ENCODE data around the gene NPPB. TPM values are rescaled to one million over a fixed set of nuclear protein-coding genes. Genes with fewer than 3 reads are reported as not detected.

NPPB gene
- total and polyA plus RNA-seq, 2 of the 8 experiments (the other 6 are each of a cell fraction or from before 2014, with no cell fraction given): 0.36 to 0.91 TPM

DNA sequence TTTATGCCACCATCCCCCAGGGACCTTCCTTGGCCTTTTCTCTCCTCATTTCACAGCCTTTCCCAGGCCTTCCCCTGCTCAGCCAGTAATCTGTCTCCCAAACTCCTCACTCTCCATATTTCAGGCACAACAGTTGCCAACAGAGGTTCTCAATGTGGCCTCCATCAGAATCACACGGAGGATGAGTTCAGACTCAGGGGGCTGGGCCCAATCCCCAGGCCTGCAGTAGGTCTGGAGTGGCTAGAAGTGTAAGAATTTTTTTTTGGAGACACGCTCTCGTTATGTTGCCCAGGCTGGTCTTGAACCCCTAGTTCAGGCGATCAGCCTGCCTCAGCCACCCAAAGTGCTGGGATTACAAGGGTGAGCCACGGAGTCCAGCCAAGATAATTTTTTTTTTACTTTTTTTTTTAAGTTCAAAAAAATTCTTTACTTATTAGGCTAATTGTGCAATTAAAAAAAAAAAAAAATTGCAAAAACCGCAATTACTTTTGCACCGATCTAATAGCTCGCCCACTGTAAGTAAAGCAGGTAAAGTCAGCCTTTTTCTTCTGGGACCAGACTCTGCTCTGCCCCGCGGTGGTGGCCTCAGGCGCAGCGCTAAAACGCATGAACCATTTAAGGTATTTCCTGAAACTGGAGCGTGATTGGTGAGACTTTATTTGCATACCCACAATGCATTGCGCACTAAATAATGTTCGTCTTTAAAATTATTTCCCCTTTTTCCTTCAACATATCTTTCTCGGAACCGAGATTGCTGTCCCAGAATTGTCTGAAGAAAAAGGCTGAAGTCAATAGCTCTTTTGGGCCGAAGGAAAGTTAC lies 48.7 kb upstream of the NPPB start:
- ChIA-PET POLR2A (ENCODE audit: partially characterized antibody) (interaction anchor here (0.6 to 10.0 kb wide), 53 partner anchors 9 to 722 kb away, joined by 3 to 263 read pairs (median 10); partner anchors contain the start of genes AGTRAP, KIAA2013, MFN2 and MIIP), CTCF (ENCODE audit: partially characterized antibody) (interaction anchor here (0.6 to 3.2 kb wide), 19 partner anchors 15 to 105 kb away, joined by 3 to 11 read pairs (median 4); partner anchors contain the start of gene PLOD1)
- H3K79me2 ChIP-seq (ENCODE audit: control insufficient read depth in 1 of 2, insufficient read depth in 2 of 2, low read length in 2 of 2): no peaks in the 10 kb centered on the region
- DNase-seq (ENCODE audit: low read depth in 1 of 2, low spot score in 2 of 2) (peak; percentile 96), FAIRE-seq (peak; percentile 90)
- H2BK120ac ChIP-seq (replicated peaks; ENCODE audit: low read depth, low read length): peak overlapping the region; percentile 99
- H3K14ac ChIP-seq (ENCODE audit: insufficient read length): no peak overlapping the region
- H2BK12ac ChIP-seq (ENCODE audit: low read depth, low read length): peak overlapping the region; percentile 18
- H3K27ac ChIP-seq (ENCODE audit: low read depth, low read length): peak overlapping the region; percentile 100
- peak overlapping the region; percentile 6 to 59; a peak in 1 of 4 replicates for H3K4me2 ChIP-seq (ENCODE audit: insufficient read depth in 1 of 2, low read depth in 2 of 2, low read length in 2 of 2)
- peak overlapping the region; percentile 38 for H3K18ac ChIP-seq (ENCODE audit: extremely low read depth, low read length)
- no peak overlapping the region for H2BK20ac ChIP-seq (ENCODE audit: low read length)
- H4K5ac ChIP-seq (ENCODE audit: insufficient read length, low read depth, low read length): peak overlapping the region; percentile 99
- H2AK5ac ChIP-seq (ENCODE audit: low read depth, low read length): no peak overlapping the region
- no peaks in the 10 kb centered on the region for H4K20me1 ChIP-seq (replicated peaks in 1 of 2; ENCODE audit: control insufficient read depth in 1 of 2, insufficient read depth in 2 of 2, low read length in 2 of 2)
- peak overlapping the region; percentile 97 for H4K91ac ChIP-seq (replicated peaks; ENCODE audit: insufficient read length, low read length)
- no peaks in the 10 kb centered on the region for H3K9me3 ChIP-seq (ENCODE audit: insufficient read depth in 2 of 2, low read depth in 1 of 2, low read length in 1 of 2)
- peaks cover 0 to 4% (median 1%) of the 10 kb centered on the region in 4 experiments; a peak in 3 of 7 replicates for H3K4me1 ChIP-seq (replicated peaks in 1 of 4; ENCODE audit: control insufficient read depth in 3 of 4, insufficient read depth in 4 of 4, low read length in 3 of 4)
- 0 out of 2 replicates have a peak overlapping the region, but pooled peaks have one; percentile 53 for H2BK15ac ChIP-seq (ENCODE audit: low read length)
- 19% methylated on average over 19 of the region's 19 CpGs; no CpG with 5 or more reads in 1 of the 2 experiments for WGBS, 2 experiments (ENCODE audit: extremely low coverage in 1 of 2, insufficient coverage in 1 of 2, insufficient read length in 1 of 2, insufficient replicate concordance in 2 of 2, low coverage in 1 of 2, low lambda C conversion rate in 2 of 2, missing lambda C conversion rate in 1 of 2)
- peaks cover 3% of the 10 kb centered on the region for H3K23me2 ChIP-seq (ENCODE audit: low read depth, low read length)
- H3K56ac ChIP-seq (replicated peaks; ENCODE audit: insufficient read length, low read depth, low read length): peak overlapping the region; percentile 99
- no peaks in the 10 kb centered on the region for H3K27me3 ChIP-seq (replicated peaks in 1 of 4; ENCODE audit: control insufficient read depth in 3 of 4, extremely low read depth in 1 of 4, insufficient read depth in 3 of 4, low read length in 3 of 4)
- no peaks in the 10 kb centered on the region for H3K36me3 ChIP-seq (ENCODE audit: control insufficient read depth in 2 of 4, insufficient read depth in 4 of 4, low read length in 3 of 4)
- H3K79me1 ChIP-seq (ENCODE audit: low read depth, low read length): no peaks in the 10 kb centered on the region
- H2AFZ ChIP-seq (ENCODE audit: low read length): peak overlapping the region; percentile 67; the same call in 1 of the 2 replicates
- no peak overlapping the region for H3K23ac ChIP-seq (ENCODE audit: insufficient read length)
- H4K8ac ChIP-seq (ENCODE audit: extremely low read depth, insufficient read depth, low read length): peak overlapping the region; percentile 64; the same call in 1 of the 2 replicates
- H3K4me3 ChIP-seq (ENCODE audit: extremely low read depth in 1 of 4, insufficient read depth in 2 of 4, low read depth in 3 of 4, low read length in 4 of 4): peak overlapping the region in 2 of 4 experiments; percentile 25 to 61; a peak in 2 of 8 replicates
- peak overlapping the region; percentile 41 for H3K4ac ChIP-seq (replicated peaks; ENCODE audit: insufficient read length, low read depth, low read length)
- peak overlapping the region in 3 of 4 experiments; percentile 77 to 97 (median 90); a peak in 6 of 7 replicates for H3K9ac ChIP-seq (replicated peaks in 1 of 4; ENCODE audit: extremely low read depth in 1 of 4, low read depth in 3 of 4, low read length in 3 of 4)
- peak overlapping the region; percentile 100 for H2BK5ac ChIP-seq (ENCODE audit: low read depth, low read length)
- TF ChIP-seq JUN (IDR thresholded peaks at IDR 0.05; ENCODE audit: low read depth, low read length): 0 out of 2 replicates have a peak, but pooled peaks have one; percentile 15
- TF ChIP-seq RBBP5 (IDR thresholded peaks at IDR 0.05; ENCODE audit: borderline replicate concordance, low read depth, low read length): no peak
- no peak for TF ChIP-seq SP2 (IDR thresholded peaks at IDR 0.05; ENCODE audit: low read length)
- TF ChIP-seq RAD21 (IDR thresholded peaks at IDR 0.05 in 1 of 2, conservative IDR thresholded peaks at IDR 0.05 in 1 of 2; ENCODE audit: low read depth in 2 of 2, low read length in 2 of 2): peak; percentile 63 to 64
- TF ChIP-seq YY1 (IDR thresholded peaks at IDR 0.05; ENCODE audit: low read depth, low read length): no peak
- no peak for TF ChIP-seq GABPA (IDR thresholded peaks at IDR 0.05; ENCODE audit: borderline replicate concordance, insufficient read depth, low read length)
- no peak for TF ChIP-seq SUZ12 (IDR thresholded peaks at IDR 0.05; ENCODE audit: low read length)
- TF ChIP-seq NANOG (IDR thresholded peaks at IDR 0.05; ENCODE audit: insufficient read depth, low read depth, low read length, poor library complexity, severe bottlenecking): no peak
- no peak for TF ChIP-seq TCF12 (IDR thresholded peaks at IDR 0.05; ENCODE audit: low read depth, low read length)

All from H1 (cell line).